HL-60 (cell line): ENCODE data around the gene CDK3.
A peak's percentile ranks its signal among the peaks of the same experiment; 100 is the strongest.

Source experiments
- DNase-seq, 2 experiments: peaks; one replicate each; pipeline ENCODE4 v3.0.0-alpha.2; 2010 to 2020; ENCODE audit warnings: low read depth in 1 of 2, low spot score in 1 of 2
- H3K27ac ChIP-seq: fragments of 250-450 bp; sonication (Bioruptor Pico); replicated peaks from 2 replicates; pipeline ENCODE4 v1.5.1; 2020; ENCODE audit warnings: mild to moderate bottlenecking, moderate library complexity
- H3K27me3 ChIP-seq: fragments of 250-450 bp; sonication (Bioruptor Pico); 2 replicates; pipeline ENCODE4 v1.5.1; 2021; ENCODE audit warnings: mild to moderate bottlenecking, moderate library complexity; ENCODE audit not compliant: insufficient read depth, poor library complexity, severe bottlenecking
- H3K4me3 ChIP-seq: replicated peaks from 2 replicates; pipeline ENCODE4 v1.5.1; 2011; ENCODE audit warnings: mild to moderate bottlenecking, control low read depth, low read length; ENCODE audit not compliant: insufficient read depth
- GABPA ChIP-seq: IDR thresholded peaks from 2 replicates; pipeline ENCODE4 v1.6.1; 2012; ENCODE audit warnings: low read depth
- POLR2AphosphoS5 ChIP-seq: IDR thresholded peaks from 2 replicates; pipeline ENCODE4 v1.6.1; 2012; ENCODE audit warnings: low read depth
- SPI1 ChIP-seq: IDR thresholded peaks from 2 replicates; pipeline ENCODE4 v1.6.1; 2012; ENCODE audit warnings: low read depth, mild to moderate bottlenecking, borderline replicate concordance
- long read RNA-seq: library from polyadenylated mRNA; unstranded; transcript quantifications from one replicate; pipeline ENCODE4 v2.0.0, GENCODE V29; 2020
- TF ChIP-seq, protein P1 (sequence below): IDR thresholded peaks from 2 replicates; pipeline ENCODE4 v1.6.1; 2012; ENCODE audit warnings: low read depth; ENCODE audit not compliant: insufficient replicate concordance
- TF ChIP-seq, protein P2 (sequence below): IDR thresholded peaks from one replicate; pipeline ENCODE4 v1.5.1; 2011; ENCODE audit warnings: low read length, control low read depth, inconsistent platforms; ENCODE audit not compliant: insufficient read depth

The CDK3 gene
- long read RNA-seq, result 0 reads

DNA sequence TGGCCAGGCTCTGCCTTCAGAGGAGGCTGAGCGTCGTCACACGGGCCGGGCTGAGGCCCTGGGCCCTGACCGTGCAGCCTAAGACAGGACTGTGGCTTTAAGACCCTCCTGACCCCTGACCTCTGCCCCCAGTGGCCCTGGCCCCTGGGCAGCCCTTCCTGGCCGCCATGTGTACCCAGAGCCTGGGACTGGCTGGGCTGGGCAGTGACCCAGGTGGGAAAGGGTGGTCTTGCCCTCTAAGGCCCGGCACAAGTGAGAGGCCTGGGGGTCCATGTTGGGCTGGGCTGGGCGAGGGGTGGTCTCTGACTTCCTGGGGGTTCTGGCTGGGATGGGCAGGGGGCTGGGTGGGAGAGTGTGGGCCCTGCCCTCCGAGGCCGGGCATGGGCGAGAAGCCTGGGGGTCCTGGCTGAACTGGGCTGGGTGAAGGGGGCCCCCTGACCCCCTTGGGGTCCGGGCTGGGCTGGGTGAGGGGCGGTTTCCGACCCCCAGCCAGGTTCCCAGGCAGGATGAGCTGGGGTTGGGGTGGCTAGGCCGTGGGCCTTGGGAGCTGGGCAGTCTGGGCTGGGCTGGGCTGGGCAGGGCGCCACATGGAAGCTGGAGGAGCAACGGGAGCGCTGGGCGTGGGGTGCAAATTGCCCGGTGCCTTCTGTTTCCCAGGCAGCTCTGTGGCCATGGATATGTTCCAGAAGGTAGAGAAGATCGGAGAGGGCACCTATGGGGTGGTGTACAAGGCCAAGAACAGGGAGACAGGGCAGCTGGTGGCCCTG is at the start of gene CDK3:
CDK3 (plus strand) TSS at position 101 of the 767 bp plus-strand sequence; CDS start at position 672, 571 bp downstream.
- Histone ChIP-seq H3K27ac (peak within 1 kb of the TSS; percentile 34), H3K27me3 (no peaks in the 10 kb centered on the region), H3K4me3 (no peak within 1 kb of the TSS)
- no peak for TF ChIP-seq POLR2AphosphoS5
- TF ChIP-seq, protein P1, sequence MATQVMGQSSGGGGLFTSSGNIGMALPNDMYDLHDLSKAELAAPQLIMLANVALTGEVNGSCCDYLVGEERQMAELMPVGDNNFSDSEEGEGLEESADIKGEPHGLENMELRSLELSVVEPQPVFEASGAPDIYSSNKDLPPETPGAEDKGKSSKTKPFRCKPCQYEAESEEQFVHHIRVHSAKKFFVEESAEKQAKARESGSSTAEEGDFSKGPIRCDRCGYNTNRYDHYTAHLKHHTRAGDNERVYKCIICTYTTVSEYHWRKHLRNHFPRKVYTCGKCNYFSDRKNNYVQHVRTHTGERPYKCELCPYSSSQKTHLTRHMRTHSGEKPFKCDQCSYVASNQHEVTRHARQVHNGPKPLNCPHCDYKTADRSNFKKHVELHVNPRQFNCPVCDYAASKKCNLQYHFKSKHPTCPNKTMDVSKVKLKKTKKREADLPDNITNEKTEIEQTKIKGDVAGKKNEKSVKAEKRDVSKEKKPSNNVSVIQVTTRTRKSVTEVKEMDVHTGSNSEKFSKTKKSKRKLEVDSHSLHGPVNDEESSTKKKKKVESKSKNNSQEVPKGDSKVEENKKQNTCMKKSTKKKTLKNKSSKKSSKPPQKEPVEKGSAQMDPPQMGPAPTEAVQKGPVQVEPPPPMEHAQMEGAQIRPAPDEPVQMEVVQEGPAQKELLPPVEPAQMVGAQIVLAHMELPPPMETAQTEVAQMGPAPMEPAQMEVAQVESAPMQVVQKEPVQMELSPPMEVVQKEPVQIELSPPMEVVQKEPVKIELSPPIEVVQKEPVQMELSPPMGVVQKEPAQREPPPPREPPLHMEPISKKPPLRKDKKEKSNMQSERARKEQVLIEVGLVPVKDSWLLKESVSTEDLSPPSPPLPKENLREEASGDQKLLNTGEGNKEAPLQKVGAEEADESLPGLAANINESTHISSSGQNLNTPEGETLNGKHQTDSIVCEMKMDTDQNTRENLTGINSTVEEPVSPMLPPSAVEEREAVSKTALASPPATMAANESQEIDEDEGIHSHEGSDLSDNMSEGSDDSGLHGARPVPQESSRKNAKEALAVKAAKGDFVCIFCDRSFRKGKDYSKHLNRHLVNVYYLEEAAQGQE, result no peak
- TF ChIP-seq SPI1, result no peak
- TF ChIP-seq, protein P2, sequence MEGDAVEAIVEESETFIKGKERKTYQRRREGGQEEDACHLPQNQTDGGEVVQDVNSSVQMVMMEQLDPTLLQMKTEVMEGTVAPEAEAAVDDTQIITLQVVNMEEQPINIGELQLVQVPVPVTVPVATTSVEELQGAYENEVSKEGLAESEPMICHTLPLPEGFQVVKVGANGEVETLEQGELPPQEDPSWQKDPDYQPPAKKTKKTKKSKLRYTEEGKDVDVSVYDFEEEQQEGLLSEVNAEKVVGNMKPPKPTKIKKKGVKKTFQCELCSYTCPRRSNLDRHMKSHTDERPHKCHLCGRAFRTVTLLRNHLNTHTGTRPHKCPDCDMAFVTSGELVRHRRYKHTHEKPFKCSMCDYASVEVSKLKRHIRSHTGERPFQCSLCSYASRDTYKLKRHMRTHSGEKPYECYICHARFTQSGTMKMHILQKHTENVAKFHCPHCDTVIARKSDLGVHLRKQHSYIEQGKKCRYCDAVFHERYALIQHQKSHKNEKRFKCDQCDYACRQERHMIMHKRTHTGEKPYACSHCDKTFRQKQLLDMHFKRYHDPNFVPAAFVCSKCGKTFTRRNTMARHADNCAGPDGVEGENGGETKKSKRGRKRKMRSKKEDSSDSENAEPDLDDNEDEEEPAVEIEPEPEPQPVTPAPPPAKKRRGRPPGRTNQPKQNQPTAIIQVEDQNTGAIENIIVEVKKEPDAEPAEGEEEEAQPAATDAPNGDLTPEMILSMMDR, result no peak
- no peak for TF ChIP-seq GABPA
- no peak for DNase-seq

DNA sequence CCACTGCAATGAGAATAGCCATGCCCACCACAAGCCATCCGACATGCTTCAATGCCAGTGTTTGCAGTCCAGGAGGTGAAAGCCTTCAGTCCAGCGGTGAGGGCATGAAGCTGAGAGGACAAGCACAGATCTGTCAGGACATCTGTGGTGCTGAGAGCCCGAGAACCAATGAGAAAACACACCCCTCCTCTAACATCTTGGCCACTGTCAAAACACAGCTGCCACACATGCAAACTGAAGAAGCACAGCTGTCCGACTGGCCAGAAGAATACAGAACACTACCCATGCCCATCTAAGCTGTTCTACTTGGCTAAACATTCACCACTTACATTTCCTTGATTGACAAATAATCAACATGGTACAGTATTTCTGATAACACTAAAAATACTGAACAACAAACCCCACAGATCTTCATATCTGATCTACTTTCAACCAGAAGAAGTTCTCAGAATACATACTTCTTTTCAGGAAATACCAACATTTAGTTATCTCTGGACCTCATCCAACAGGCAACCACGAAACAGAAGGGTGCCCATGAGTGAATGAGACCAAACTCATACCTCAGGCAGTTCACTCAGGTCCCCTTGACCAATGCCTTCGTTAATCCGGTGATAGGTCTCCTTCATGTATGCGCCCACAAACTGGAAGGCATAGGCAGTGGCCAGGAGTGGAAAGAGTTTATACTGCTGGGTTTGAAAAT is 49.6 kb upstream of the CDK3 start:
- Histone ChIP-seq H3K27ac (no peak overlapping the region), H3K27me3 (no peaks in the 10 kb centered on the region), H3K4me3 (no peak overlapping the region)
- DNase-seq, result no peak
- no peak for TF ChIP-seq SPI1

DNA sequence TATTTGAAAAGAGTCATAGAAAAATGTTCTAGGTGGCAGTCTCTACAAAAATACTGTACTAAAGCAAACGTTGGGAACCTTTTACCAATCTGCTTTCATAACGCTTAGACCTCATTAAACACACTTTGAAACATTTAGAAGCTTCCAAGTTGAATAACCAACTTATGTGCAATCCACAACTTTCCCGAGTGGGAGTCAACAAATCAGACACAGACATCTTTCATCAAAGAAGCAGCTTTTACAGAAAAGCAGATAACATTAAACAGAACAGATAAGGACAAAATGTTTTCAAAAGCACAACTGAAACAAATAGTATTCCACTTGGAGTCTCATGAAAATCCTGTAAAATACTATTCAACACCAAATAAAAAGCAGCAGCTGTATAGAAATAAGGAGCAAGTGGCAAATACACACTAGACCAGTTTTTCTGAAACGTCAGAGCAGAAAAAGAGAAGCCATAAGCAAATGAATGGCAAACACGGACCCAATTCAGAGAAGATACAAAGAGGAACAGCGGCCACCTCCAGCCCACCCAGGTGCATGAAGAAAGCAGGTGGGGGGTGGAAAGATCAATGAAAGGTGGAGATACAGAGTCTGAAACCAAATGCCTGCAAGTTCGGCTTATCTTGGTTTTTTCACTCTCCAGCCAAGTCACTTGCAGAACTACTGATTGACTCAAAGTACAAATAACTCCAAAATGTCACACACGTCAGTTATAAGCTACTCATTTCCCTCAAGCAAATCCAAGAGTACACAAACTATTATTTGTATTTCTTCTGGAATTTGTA is 41.4 kb upstream of the CDK3 start:
- TF ChIP-seq POLR2AphosphoS5 (no peak), SPI1 (no peak), GABPA (no peak)
- TF ChIP-seq, protein P1, result no peak
- TF ChIP-seq, protein P2, result no peak
- no peaks in the 10 kb centered on the region for H3K27me3 ChIP-seq
- H3K27ac ChIP-seq, result no peak overlapping the region
- no peak overlapping the region for H3K4me3 ChIP-seq
- DNase-seq, result no peak
